ENCODE results near the gene MRPS24. TPM values are rescaled to one million over a fixed set of nuclear protein-coding genes. Genes with fewer than 3 reads are reported as not detected.

Gene MRPS24
- polyA plus RNA-seq, 1 experiment: 134 TPM

DNA sequence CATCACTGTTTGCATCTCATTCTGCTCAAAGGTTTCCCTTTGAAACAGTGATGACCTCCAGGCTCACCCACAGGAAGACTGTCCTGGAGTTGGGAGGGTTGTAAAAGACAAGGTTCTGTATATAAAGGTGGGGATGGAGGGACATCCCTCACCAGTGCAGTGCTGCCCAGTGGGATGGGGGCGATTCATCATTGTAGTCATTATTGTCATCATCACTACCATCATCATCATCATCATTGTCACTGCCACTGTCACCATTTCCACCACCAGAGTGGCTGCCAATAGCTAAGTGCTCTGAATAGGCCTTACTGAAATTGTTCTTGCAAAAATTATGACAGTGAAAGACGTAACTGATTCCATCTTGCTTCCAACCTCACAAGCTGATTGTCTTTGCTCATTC, 24.7 kb downstream of the MRPS24 start:
- Histone ChIP-seq H3K27me3 (ENCODE audit: control insufficient read depth, insufficient read depth, low read length) (peaks cover 8% of the 10 kb centered on the region), H3K27ac (ENCODE audit: low read depth, low read length) (no peak overlapping the region)
- CTCF ChIA-PET: interaction anchor here (0.7 to 1.6 kb wide), 3 partner anchors 122 to 262 kb away, joined by 3 to 12 read pairs (median 3); partner anchors contain the start of gene STK17A

GRCh38 chr7:43844257-43844656, 25.1 kb downstream of the MRPS24 start:
- no peak overlapping the region for H3K27ac ChIP-seq (ENCODE audit: low read depth, low read length)
- TF ChIP-seq, protein P1, sequence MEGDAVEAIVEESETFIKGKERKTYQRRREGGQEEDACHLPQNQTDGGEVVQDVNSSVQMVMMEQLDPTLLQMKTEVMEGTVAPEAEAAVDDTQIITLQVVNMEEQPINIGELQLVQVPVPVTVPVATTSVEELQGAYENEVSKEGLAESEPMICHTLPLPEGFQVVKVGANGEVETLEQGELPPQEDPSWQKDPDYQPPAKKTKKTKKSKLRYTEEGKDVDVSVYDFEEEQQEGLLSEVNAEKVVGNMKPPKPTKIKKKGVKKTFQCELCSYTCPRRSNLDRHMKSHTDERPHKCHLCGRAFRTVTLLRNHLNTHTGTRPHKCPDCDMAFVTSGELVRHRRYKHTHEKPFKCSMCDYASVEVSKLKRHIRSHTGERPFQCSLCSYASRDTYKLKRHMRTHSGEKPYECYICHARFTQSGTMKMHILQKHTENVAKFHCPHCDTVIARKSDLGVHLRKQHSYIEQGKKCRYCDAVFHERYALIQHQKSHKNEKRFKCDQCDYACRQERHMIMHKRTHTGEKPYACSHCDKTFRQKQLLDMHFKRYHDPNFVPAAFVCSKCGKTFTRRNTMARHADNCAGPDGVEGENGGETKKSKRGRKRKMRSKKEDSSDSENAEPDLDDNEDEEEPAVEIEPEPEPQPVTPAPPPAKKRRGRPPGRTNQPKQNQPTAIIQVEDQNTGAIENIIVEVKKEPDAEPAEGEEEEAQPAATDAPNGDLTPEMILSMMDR (IDR thresholded peaks at IDR 0.05; ENCODE audit: low read depth, low read length): no peak
- POLR2A ChIA-PET: interaction anchor here (1.1 kb wide), 1 partner anchor 122 kb away, joined by 4 read pairs; no protein-coding TSS in a partner anchor
- CTCF ChIA-PET: interaction anchor here (0.7 to 1.6 kb wide), 3 partner anchors 122 to 262 kb away, joined by 3 to 12 read pairs (median 3); partner anchors contain the start of gene STK17A
- DNase-seq (ENCODE audit: low read depth, low spot score): no peak
- peaks cover 6% of the 10 kb centered on the region for H3K27me3 ChIP-seq (ENCODE audit: control insufficient read depth, insufficient read depth, low read length)
- H3K4me3 ChIP-seq (ENCODE audit: low read depth, low read length): no peak overlapping the region
- H3K9me3 ChIP-seq (ENCODE audit: control insufficient read depth, insufficient read depth, low read length): no peaks in the 10 kb centered on the region

More for the DNA sequence above, 24.7 kb downstream of the MRPS24 start:
- POLR2A ChIA-PET: interaction anchor here (1.1 kb wide), 1 partner anchor 122 kb away, joined by 4 read pairs; no protein-coding TSS in a partner anchor
- TF ChIP-seq, protein P1 (IDR thresholded peaks at IDR 0.05; ENCODE audit: low read depth, low read length): no peak
- DNase-seq (ENCODE audit: low read depth, low spot score): no peak
- H3K4me3 ChIP-seq (ENCODE audit: low read depth, low read length): no peak overlapping the region
- H3K9me3 ChIP-seq (ENCODE audit: control insufficient read depth, insufficient read depth, low read length): no peaks in the 10 kb centered on the region

- Histone ChIP-seq H3K27ac (ENCODE audit: low read depth, low read length) (no peak overlapping the region), H3K4me3 (ENCODE audit: low read depth, low read length) (no peak overlapping the region), H3K27me3 (ENCODE audit: control insufficient read depth, insufficient read depth, low read length) (peaks cover 3% of the 10 kb centered on the region), H3K9me3 (ENCODE audit: control insufficient read depth, insufficient read depth, low read length) (no peaks in the 10 kb centered on the region)
- ChIA-PET CTCF (interaction anchor here (2.1 kb wide), 1 partner anchor 260 kb away, joined by 7 read pairs; the partner anchor contains the start of gene STK17A), POLR2A (interaction anchor here (0.7 kb wide), 1 partner anchor 145 kb away, joined by 8 read pairs; no protein-coding TSS in a partner anchor)
- TF ChIP-seq, protein P1 (IDR thresholded peaks at IDR 0.05; ENCODE audit: low read depth, low read length): no peak
- DNase-seq (ENCODE audit: low read depth, low spot score): no peak
Observed at GRCh38 chr7:43843296-43843695, 26.0 kb downstream of the MRPS24 start.

DNA sequence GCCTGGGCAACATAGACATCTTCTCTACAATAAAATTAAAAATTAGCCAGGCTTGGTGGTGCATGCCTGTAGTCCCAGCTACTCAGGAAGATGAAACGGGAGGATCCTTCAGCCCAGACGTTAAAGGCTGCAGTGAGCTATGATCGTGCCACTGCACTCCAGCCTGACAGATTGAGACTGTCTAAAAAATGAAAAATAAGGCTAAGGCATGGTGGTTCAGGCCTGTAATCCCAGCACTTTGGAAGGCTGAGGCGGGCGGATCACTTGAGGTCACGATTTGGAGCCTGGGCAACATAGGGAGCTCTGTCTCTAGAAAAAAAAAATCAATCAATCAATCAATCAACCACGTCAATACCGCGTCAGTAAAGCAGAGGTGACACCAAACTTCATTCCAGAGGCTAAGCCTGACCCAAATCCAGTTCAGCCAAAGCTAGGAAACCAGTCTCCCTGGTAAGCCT, 31.1 kb downstream of the MRPS24 start:
- no peak overlapping the region for H3K27ac ChIP-seq (ENCODE audit: low read depth, low read length)
- ChIA-PET POLR2A (no interaction called here), CTCF (interaction anchor here (0.6 to 4.1 kb wide), 38 partner anchors 9 to 909 kb away, joined by 3 to 98 read pairs (median 4); partner anchors contain the start of genes COA1 and STK17A)
- no peaks in the 10 kb centered on the region; the same call in 1 of the 2 replicates for H3K9me3 ChIP-seq (ENCODE audit: control insufficient read depth, insufficient read depth, low read length)
- TF ChIP-seq, protein P1 (IDR thresholded peaks at IDR 0.05; ENCODE audit: low read depth, low read length): no peak
- DNase-seq (ENCODE audit: low read depth, low spot score): no peak
- no peak overlapping the region for H3K4me3 ChIP-seq (ENCODE audit: low read depth, low read length)
- peaks cover 3% of the 10 kb centered on the region for H3K27me3 ChIP-seq (ENCODE audit: control insufficient read depth, insufficient read depth, low read length)

Data from AG04450 (cell line).